ENCODE data around the gene NELL1.

- TF ChIP-seq CTCF (IDR thresholded peaks at IDR 0.05 in 8 of 11, conservative IDR thresholded peaks at IDR 0.05 in 3 of 11) (no peak), POLR2A (IDR thresholded peaks at IDR 0.05) (no peak), POLR2AphosphoS5 (IDR thresholded peaks at IDR 0.05) (no peak)
Measured at GRCh38 chr11:20762116-20762844, 92.9 kb downstream of the NELL1 start.

Data from spleen (tissue), 7 donors.